ENCODE results near the gene RBBP5. TPM values are rescaled to one million over a fixed set of nuclear protein-coding genes. Genes with fewer than 3 reads are reported as not detected.

RBBP5 gene
- total RNA-seq, 1 experiment from 2014 or later = 19.0 TPM

GRCh38 chr1:205152505-205152904, 30.7 kb upstream of the RBBP5 start:
- Histone ChIP-seq H3K27me3 (replicated peaks; ENCODE audit: control insufficient read depth, insufficient read depth, low read length) (no peaks in the 10 kb centered on the region), H3K36me3 (ENCODE audit: control insufficient read depth, insufficient read depth, low read length) (peaks cover 4% of the 10 kb centered on the region), H3K4me1 (no peaks in the 10 kb centered on the region), H3K9me3 (peaks cover 18% of the 10 kb centered on the region), H3K4me3 (ENCODE audit: low read depth, low read length) (no peak overlapping the region)
- H3K9me3 Mint-ChIP-seq (ENCODE audit: unreplicated experiment) = peaks cover 21% of the 10 kb centered on the region
- TF ChIP-seq, protein P1, sequence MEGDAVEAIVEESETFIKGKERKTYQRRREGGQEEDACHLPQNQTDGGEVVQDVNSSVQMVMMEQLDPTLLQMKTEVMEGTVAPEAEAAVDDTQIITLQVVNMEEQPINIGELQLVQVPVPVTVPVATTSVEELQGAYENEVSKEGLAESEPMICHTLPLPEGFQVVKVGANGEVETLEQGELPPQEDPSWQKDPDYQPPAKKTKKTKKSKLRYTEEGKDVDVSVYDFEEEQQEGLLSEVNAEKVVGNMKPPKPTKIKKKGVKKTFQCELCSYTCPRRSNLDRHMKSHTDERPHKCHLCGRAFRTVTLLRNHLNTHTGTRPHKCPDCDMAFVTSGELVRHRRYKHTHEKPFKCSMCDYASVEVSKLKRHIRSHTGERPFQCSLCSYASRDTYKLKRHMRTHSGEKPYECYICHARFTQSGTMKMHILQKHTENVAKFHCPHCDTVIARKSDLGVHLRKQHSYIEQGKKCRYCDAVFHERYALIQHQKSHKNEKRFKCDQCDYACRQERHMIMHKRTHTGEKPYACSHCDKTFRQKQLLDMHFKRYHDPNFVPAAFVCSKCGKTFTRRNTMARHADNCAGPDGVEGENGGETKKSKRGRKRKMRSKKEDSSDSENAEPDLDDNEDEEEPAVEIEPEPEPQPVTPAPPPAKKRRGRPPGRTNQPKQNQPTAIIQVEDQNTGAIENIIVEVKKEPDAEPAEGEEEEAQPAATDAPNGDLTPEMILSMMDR (IDR thresholded peaks at IDR 0.05; ENCODE audit: insufficient read depth in 1 of 2, low read depth in 1 of 2, low read length in 1 of 2, severe bottlenecking in 1 of 2, unreplicated experiment in 1 of 2) = no peak
- DNase-seq = no peak
- H3K4me3 Mint-ChIP-seq (ENCODE audit: unreplicated experiment) = no peak overlapping the region
- intact Hi-C loops (cut with micrococcal nuclease; ENCODE audit: unreplicated experiment) = no loop called here
- H3K36me3 Mint-ChIP-seq (ENCODE audit: insufficient read depth, unreplicated experiment) = peaks cover 43% of the 10 kb centered on the region
- ChIA-PET CTCF (no interaction called here), POLR2A (no interaction called here)
- no peaks in the 10 kb centered on the region for H3K4me1 Mint-ChIP-seq (ENCODE audit: low read depth, unreplicated experiment)
- no TSS peak for BruUV-seq (replicated peaks)
- H3K27me3 Mint-ChIP-seq (ENCODE audit: insufficient read depth, unreplicated experiment) = no peaks in the 10 kb centered on the region
- H3K27ac Mint-ChIP-seq (ENCODE audit: unreplicated experiment) = no peak overlapping the region

GRCh38 chr1:205150651-205151428, 29.1 kb upstream of the RBBP5 start:
- no peak for DNase-seq
- no peaks in the 10 kb centered on the region for H3K27me3 Mint-ChIP-seq (ENCODE audit: insufficient read depth, unreplicated experiment)
- no peak overlapping the region for H3K27ac Mint-ChIP-seq (ENCODE audit: unreplicated experiment)
- no TSS peak for BruUV-seq (replicated peaks)
- no peak overlapping the region for H3K4me3 Mint-ChIP-seq (ENCODE audit: unreplicated experiment)
- intact Hi-C loops (cut with micrococcal nuclease; ENCODE audit: unreplicated experiment) = no loop called here
- Histone ChIP-seq H3K27me3 (replicated peaks; ENCODE audit: control insufficient read depth, insufficient read depth, low read length) (no peaks in the 10 kb centered on the region), H3K36me3 (ENCODE audit: control insufficient read depth, insufficient read depth, low read length) (peaks cover 1% of the 10 kb centered on the region; the same call in 1 of the 2 replicates), H3K9me3 (peaks cover 9% of the 10 kb centered on the region), H3K4me1 (no peaks in the 10 kb centered on the region), H3K4me3 (ENCODE audit: low read depth, low read length) (no peak overlapping the region)
- TF ChIP-seq, protein P1 (IDR thresholded peaks at IDR 0.05; ENCODE audit: insufficient read depth in 1 of 2, low read depth in 1 of 2, low read length in 1 of 2, severe bottlenecking in 1 of 2, unreplicated experiment in 1 of 2) = no peak
- H3K4me1 Mint-ChIP-seq (ENCODE audit: low read depth, unreplicated experiment) = no peaks in the 10 kb centered on the region
- H3K9me3 Mint-ChIP-seq (ENCODE audit: unreplicated experiment) = peaks cover 9% of the 10 kb centered on the region
- CTCF ChIA-PET = interaction anchor here (1.0 to 1.2 kb wide), 2 partner anchors 9 to 89 kb away, joined by 3 to 4 read pairs; no protein-coding TSS in a partner anchor
- POLR2A ChIA-PET = no interaction called here
- peaks cover 28% of the 10 kb centered on the region for H3K36me3 Mint-ChIP-seq (ENCODE audit: insufficient read depth, unreplicated experiment)

- H3K9me3 Mint-ChIP-seq (ENCODE audit: unreplicated experiment) = no peaks in the 10 kb centered on the region
- H3K27me3 Mint-ChIP-seq (ENCODE audit: insufficient read depth, unreplicated experiment) = no peaks in the 10 kb centered on the region
- H3K36me3 Mint-ChIP-seq (ENCODE audit: insufficient read depth, unreplicated experiment) = peaks cover 6% of the 10 kb centered on the region
- no peak for DNase-seq
- TF ChIP-seq, protein P1 (IDR thresholded peaks at IDR 0.05; ENCODE audit: insufficient read depth in 1 of 2, low read depth in 1 of 2, low read length in 1 of 2, severe bottlenecking in 1 of 2, unreplicated experiment in 1 of 2) = no peak
- Histone ChIP-seq H3K9me3 (no peaks in the 10 kb centered on the region), H3K4me1 (peaks cover 15% of the 10 kb centered on the region), H3K36me3 (ENCODE audit: control insufficient read depth, insufficient read depth, low read length) (no peaks in the 10 kb centered on the region), H3K27me3 (replicated peaks; ENCODE audit: control insufficient read depth, insufficient read depth, low read length) (no peaks in the 10 kb centered on the region), H3K4me3 (ENCODE audit: low read depth, low read length) (no peak overlapping the region)
- ChIA-PET CTCF (interaction anchor here (0.8 kb wide), 1 partner anchor 86 kb away, joined by 3 read pairs; no protein-coding TSS in a partner anchor), POLR2A (no interaction called here)
- H3K4me1 Mint-ChIP-seq (ENCODE audit: low read depth, unreplicated experiment) = peaks cover 11% of the 10 kb centered on the region
- intact Hi-C loops (cut with micrococcal nuclease; ENCODE audit: unreplicated experiment) = no loop called here
- H3K4me3 Mint-ChIP-seq (ENCODE audit: unreplicated experiment) = no peak overlapping the region
- no TSS peak for BruUV-seq (replicated peaks)
- H3K27ac Mint-ChIP-seq (ENCODE audit: unreplicated experiment) = no peak overlapping the region
These were observed 25.5 kb upstream of the RBBP5 start for GRCh38 chr1:205147191-205147835.

All from Caco-2 (cell line).